GM12865 (cell line): Measurements from ENCODE around the gene AMOT.
A peak's percentile ranks its signal among the peaks of the same experiment; 100 is the strongest.

ENCODE experiments used
- DNase-seq: peaks from one replicate; pipeline ENCODE4 v3.0.0; 2010; ENCODE audit warnings: low read depth
- H3K4me3 ChIP-seq: 2 replicates; pipeline ENCODE4 v1.5.1; 2011; ENCODE audit warnings: mild to moderate bottlenecking, low read depth, low read length, control low read depth
- CTCF ChIP-seq: IDR thresholded peaks from 2 replicates; pipeline ENCODE4 v1.5.1; 2011; ENCODE audit warnings: low read length, control low read depth, low read depth, inconsistent platforms; ENCODE audit not compliant: insufficient read depth; ENCODE audit errors: missing control alignments

AMOT gene, protein sequence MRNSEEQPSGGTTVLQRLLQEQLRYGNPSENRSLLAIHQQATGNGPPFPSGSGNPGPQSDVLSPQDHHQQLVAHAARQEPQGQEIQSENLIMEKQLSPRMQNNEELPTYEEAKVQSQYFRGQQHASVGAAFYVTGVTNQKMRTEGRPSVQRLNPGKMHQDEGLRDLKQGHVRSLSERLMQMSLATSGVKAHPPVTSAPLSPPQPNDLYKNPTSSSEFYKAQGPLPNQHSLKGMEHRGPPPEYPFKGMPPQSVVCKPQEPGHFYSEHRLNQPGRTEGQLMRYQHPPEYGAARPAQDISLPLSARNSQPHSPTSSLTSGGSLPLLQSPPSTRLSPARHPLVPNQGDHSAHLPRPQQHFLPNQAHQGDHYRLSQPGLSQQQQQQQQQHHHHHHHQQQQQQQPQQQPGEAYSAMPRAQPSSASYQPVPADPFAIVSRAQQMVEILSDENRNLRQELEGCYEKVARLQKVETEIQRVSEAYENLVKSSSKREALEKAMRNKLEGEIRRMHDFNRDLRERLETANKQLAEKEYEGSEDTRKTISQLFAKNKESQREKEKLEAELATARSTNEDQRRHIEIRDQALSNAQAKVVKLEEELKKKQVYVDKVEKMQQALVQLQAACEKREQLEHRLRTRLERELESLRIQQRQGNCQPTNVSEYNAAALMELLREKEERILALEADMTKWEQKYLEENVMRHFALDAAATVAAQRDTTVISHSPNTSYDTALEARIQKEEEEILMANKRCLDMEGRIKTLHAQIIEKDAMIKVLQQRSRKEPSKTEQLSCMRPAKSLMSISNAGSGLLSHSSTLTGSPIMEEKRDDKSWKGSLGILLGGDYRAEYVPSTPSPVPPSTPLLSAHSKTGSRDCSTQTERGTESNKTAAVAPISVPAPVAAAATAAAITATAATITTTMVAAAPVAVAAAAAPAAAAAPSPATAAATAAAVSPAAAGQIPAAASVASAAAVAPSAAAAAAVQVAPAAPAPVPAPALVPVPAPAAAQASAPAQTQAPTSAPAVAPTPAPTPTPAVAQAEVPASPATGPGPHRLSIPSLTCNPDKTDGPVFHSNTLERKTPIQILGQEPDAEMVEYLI

DNA sequence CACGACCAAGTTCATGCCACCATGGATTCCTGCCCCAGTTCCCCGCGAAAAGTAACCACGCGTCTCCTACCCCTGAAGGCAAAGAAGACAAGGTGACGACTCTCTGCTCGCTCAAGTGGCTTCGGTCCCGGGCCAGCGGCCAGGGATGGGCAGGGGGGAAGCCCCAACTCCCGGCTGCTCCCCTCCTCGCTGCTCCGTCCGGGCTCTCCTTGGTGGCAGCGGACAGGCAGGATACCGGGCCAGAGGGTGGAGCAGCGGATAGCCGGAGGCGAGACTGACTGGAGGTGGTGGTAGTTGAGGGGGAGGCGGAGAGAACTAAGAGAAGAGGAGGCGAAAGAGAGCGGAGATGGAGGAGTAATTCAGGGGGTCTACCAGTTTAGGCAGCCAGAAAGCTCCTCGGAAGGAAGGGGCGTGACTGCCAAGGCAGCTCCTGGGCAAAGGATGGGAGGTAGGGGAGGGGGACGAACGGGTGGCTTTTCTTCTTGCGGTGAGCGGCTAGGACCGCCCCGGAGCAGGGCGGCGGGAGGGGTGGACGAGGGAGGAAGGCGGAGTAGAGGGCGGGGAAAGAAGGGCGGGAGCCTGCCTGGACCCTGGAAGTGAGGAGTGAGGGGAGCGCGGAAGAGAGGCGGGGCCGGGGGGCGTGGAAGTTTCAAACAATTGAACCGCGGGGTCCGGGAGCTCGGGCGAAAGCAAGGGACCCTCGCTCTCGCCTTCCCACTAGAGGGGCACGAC is at the start of gene AMOT:
TSS of gene AMOT (minus strand) at position 450 of the 732 bp plus-strand sequence. CDS start 17,705 bp downstream, outside the sequence.
- no peak for TF ChIP-seq CTCF
- peak within 1 kb of the TSS; percentile 78 for H3K4me3 ChIP-seq
- DNase-seq, result peak; percentile 53

DNA sequence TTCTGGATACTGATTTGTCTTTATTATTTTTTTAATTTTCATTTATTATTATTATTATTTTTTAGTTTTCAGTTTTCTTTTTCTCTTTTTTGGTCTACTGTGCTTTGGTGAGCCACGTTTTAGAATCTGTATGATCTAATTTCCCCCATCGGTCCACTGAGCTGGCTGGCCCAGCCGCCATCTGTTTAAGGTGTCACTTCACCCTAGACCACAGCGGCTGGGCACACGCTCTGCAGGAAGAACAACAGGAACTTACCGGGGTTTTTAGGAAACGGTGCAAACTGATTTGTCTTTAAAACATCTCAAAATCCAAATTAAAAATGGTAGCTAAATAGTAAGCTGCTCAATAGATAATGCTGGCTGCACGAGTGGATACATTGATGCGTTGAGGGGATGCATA is 48.8 kb upstream of the AMOT start:
- TF ChIP-seq CTCF, result no peak
- DNase-seq, result no peak
- no peak overlapping the region for H3K4me3 ChIP-seq

- DNase-seq, result no peak
- TF ChIP-seq CTCF, result no peak
- H3K4me3 ChIP-seq, result no peak overlapping the region
These were observed 48.3 kb upstream of the AMOT start for GRCh38 chrX:112888916-112889315.

GRCh38 chrX:112877771-112878173 is 37.1 kb upstream of the AMOT start:
- no peak for TF ChIP-seq CTCF
- H3K4me3 ChIP-seq, result no peak overlapping the region
- DNase-seq, result peak; percentile 10

GRCh38 chrX:112874614-112875013 is 34.0 kb upstream of the AMOT start:
- no peak overlapping the region for H3K4me3 ChIP-seq
- TF ChIP-seq CTCF, result no peak
- DNase-seq, result peak; percentile 7

- no peak for TF ChIP-seq CTCF
- no peak overlapping the region for H3K4me3 ChIP-seq
- no peak for DNase-seq
These were observed 33.5 kb upstream of the AMOT start for GRCh38 chrX:112874175-112874574.
